Activated CD4-positive, CD25-positive, alpha-beta regulatory T cell treated with anti-CD3 and anti-CD28 coated beads, Interleukin-2, amount 50 U/mL, for 24 hours (primary cell): ENCODE data around the gene TAF6L.
"Not testable (repeated sequence)": the region's sequence is repeated elsewhere in the genome, so short reads cannot be mapped to it uniquely, and the experiment has no call there.

ENCODE experiments used
- ATAC-seq, 2 donors: fragments of 150-1000 bp; cut with Tn5 transposase; one replicate each; pipeline ENCODE4 v1.10.0; 2021; ENCODE audit warnings: mild to moderate bottlenecking in 1 of 2, moderate library complexity in 1 of 2

Gene TAF6L, protein sequence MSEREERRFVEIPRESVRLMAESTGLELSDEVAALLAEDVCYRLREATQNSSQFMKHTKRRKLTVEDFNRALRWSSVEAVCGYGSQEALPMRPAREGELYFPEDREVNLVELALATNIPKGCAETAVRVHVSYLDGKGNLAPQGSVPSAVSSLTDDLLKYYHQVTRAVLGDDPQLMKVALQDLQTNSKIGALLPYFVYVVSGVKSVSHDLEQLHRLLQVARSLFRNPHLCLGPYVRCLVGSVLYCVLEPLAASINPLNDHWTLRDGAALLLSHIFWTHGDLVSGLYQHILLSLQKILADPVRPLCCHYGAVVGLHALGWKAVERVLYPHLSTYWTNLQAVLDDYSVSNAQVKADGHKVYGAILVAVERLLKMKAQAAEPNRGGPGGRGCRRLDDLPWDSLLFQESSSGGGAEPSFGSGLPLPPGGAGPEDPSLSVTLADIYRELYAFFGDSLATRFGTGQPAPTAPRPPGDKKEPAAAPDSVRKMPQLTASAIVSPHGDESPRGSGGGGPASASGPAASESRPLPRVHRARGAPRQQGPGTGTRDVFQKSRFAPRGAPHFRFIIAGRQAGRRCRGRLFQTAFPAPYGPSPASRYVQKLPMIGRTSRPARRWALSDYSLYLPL

DNA sequence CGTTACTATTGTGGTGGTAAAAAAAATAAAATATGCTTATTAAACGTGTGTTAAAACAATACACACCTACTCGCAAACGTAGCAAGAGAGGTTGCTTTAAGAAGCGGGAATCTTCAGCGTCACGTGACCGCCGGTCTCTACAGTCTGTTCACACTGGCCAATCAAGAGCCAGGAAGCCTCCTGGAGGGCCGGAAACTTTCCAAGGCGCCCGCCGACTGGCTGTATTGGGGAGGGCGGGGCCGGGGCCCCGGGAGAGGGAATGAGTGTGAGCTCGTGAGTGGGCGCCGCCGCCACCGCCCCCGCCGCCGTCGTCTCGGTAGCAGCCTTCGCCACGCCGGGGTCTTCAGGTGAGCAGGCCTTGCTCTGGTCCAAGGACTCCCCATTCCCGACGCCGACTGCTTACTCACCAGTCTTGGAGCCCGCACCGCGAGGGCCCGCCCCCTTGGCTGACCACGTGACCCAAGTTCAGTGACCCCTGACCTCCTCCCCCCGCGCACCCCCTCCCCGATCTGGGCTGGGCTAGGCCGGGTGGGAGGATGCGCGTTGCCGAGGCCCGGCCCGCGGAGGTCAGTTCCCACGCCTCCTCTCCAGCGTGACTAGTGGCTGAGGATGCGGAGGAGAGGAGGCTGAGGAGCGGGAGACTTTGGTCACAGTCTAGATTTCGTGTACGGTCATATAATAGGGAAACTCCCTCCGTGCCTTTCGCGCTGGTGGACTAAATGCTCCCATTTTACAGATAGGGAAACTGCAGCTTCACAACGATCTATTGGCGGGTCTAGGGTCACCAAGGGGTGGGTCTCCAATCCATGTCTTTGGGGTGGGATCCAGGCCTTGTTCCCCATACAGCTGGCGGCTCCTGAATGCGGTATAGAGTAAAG, at the start of gene TAF6L:
Gene TAF6L, plus strand, starts transcription at position 253 of the 878 bp plus-strand sequence. CDS start 4,388 bp downstream, outside the sequence.
- ATAC-seq = peak; percentile 92 to 94

GRCh38 chr11:62721994-62722393, 49.2 kb upstream of the TAF6L start:
- ATAC-seq = no peak

GRCh38 chr11:62724171-62724570, 47.0 kb upstream of the TAF6L start:
- ATAC-seq = no peak

- no peak for ATAC-seq
These were observed 45.5 kb upstream of the TAF6L start for GRCh38 chr11:62725646-62726045.

DNA sequence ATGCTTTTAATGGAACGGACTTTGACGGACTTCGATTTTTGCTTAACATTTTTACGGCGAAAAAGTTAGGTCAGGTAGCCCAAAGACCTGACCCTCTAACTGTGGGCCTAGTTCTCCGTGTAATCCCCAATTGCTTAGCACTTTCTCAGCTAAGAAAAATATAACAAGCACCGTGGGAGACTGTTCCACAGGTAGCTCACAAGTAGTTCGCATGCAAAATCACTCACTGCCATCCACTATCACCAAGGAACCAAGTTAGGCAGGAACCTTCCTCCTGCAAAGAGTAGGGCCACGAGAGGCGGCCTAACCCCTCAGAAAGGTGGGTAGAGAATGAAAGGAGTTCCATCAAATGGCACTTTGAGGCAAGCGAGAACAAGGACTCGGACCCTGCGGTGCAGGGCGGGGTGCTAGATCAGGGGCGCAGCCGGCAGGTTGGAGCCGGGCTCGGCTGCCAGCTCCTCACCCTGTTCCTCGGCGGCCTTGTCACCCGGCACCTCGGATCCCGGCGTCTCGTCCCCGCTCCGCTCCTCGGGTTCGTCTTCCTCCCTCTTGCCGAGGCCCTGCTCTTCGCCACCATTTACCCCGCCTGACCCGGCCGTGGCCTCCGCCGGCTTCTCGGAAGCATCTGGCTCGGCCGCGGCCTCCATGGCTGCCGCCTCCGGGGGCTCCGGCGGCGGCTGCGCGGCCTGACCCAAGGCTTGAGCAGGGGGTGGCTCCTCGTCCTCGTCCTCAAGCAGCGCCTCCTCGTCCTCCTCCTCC, 44.9 kb upstream of the TAF6L start:
- no peak for ATAC-seq

DNA sequence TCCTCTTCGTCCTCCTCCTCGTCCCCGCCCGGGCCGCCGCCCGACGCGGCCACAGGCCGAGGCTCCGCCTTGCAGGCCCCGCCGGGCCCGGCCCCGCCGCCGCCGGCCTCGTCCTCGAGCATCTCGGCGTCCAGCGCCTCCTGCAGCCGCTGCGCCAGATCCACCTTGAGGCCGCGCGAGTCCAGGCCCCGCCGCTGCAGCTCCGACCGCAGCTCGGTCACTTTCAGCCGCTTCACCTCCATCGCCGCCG, 44.4 kb upstream of the TAF6L start:
- ATAC-seq = peak; percentile 1 to 2

DNA sequence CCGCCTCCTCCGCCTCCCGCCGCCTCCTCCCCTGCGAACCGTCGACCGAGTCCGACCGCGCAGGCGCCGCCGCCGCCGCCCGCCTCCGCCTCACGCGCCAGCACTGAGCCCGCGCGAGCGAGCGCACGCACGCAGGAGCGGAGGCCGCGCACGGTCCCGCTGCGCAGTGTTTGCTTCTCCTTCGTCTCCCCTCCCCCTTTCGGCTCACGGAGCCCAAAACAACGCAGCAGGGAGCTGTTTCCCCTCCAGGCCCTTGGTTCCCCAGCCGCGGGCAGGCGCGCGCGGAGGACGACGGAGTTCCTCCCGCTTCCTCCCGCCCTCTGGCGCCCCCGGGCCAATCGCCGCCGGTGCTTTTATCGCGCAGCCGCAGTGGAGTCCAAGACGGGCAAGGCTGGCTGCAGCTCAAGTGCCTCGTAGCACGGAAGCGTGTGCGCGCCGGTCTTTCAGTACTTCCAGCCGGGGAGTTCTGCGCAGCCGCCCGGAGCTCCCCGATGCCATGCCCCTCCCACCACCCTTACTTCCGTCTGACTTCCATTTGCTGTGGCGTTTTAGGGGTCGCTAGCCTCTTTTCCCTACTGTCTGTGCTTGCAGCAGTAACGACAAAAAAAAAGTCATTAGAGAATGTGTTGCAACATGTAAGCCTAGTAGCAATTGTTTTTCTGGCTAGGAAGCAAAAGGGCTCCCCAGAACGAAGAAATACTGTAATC, 43.9 kb upstream of the TAF6L start, which contains the start of gene HNRNPUL2:
Gene HNRNPUL2, minus strand, starts transcription at position 293 of the 707 bp plus-strand sequence. CDS start 301 bp downstream, outside the sequence.
- ATAC-seq = peak; percentile 84 to 85

DNA sequence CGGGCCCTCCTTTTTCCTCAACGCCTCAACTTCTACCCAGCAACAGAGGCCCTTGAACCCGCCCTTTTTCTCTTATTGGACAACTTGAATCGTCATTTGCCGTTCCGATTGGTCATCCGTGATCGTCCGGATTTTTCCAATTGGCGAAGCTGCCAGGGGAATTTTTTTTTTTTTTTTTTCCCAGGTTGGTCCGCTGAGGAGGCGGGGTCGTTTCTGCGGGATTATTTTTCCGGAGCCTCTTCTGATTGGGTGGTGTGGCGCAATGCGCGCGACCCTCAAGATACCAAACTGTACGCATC, 43.4 kb upstream of the TAF6L start:
- ATAC-seq = peak; percentile 62 to 66

DNA sequence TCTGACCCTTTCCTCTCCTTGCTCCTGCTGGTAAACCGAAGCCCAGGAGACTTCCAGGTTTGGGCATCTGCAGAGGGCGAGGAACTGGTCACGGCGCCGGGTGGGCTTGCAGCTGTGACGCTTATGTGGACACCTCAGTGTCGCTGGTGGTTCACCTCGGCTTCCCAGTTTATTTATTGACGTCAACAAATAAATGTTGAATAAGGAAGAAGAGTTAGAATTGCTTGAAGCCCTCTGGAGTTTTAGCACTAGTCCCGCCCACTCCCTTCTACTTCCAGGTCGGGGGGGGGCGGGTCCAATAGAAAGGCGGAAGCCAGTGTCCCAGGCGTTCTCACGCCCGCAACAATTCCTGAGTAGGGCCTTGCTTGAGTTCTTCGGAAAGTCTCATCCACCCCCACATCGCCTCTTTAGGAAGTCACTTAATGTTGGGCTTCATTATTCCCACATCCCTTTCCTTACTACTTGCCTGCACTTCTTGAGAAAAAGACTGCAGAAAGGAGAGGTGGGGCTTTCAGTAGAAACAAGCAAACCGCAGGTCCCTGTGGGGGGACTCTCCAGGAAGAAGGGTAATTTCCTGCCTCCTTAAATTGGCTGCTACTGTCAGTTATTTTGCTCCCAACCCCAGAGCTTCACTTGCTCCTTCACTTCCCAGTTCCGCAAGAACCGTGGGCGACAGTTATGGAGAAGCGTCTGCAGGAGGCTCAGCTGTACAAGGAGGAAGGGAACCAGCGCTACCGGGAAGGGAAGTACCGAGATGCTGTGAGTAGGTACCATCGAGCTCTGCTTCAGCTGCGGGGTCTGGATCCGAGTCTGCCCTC, 42.8 kb upstream of the TAF6L start, which contains the start of gene TTC9C:
Gene TTC9C, plus strand, starts transcription at position 316 of the 818 bp plus-strand sequence. Its CDS starts 363 bp downstream, at position 679.
- peak; percentile 25 to 26 for ATAC-seq

- not testable (repeated sequence) for ATAC-seq
These were observed 41.1 kb upstream of the TAF6L start for GRCh38 chr11:62730076-62730475.

- peak in 1 of 2 donors; percentile 20 for ATAC-seq
These were observed 38.4 kb upstream of the TAF6L start for GRCh38 chr11:62732830-62733229.

DNA sequence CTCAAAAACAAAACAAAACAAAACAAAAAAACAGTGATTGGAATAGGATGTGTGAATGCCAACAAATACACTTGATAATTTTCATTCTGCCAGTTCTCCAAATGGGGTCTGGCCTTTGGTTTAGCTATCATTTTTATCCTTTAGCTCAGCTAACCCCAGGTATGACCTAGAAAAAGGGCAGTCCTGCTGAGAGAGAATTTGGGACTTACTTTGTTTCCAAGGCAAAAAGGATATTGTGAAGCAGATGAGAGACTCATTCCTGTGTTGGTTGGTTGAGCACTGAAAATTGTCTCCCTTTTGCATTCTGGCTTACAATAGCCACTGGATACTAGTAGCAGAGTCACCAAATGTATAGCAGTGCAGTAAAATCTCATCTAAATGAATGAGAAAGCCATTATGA, 34.0 kb upstream of the TAF6L start:
- ATAC-seq = no peak

- no peak for ATAC-seq
These were observed 23.6 kb upstream of the TAF6L start for GRCh38 chr11:62747475-62748160.

DNA sequence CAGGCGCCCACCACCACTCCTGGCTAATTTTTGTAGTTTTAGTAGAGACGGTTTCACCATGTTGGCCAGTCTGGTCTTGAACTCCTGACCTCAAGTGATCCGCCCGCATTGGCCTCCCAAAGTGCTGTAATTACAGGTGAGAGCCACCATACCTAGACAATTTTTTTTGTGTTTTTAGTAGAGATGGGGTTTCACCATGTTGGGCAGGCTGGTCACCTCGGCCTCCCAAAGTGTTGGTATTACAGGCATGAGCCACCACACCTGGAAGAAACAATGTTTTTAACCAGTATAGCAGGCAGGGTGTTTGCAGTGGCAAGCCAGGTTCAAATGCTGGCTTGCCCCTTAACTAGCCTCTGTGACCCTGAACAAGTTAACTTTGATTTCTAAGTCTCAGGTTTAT, 21.3 kb upstream of the TAF6L start:
- ATAC-seq = not testable (repeated sequence)

DNA sequence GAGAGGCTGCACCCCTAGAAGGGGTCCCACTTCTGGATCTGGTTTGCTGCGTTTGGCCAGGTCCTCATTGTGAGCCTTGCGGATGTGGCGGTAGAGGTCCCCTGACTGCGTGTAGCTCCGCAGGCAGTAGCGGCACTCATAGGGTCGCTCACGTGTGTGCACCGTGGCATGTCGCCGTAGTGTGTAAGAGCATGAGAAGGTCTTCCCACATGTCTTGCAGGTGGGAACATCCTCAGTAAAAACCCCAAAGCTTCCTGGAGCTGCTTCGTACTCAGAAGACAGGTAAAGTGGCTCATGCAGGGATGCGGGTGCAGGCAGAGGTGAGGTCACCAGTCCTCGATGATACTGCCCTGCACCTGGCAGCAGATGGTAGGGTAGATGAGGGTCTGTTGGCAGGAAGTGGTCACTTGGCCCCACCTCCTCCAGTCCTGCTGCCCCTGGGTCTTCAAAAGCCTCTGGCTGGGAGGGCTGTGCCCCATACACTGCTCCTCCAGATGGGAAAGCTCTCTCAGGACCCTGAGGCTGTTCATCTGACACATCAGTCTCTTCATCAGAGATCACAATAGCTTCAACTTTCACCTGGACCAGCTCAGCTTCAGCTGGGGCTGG, 18.9 kb upstream of the TAF6L start:
- ATAC-seq = no peak

DNA sequence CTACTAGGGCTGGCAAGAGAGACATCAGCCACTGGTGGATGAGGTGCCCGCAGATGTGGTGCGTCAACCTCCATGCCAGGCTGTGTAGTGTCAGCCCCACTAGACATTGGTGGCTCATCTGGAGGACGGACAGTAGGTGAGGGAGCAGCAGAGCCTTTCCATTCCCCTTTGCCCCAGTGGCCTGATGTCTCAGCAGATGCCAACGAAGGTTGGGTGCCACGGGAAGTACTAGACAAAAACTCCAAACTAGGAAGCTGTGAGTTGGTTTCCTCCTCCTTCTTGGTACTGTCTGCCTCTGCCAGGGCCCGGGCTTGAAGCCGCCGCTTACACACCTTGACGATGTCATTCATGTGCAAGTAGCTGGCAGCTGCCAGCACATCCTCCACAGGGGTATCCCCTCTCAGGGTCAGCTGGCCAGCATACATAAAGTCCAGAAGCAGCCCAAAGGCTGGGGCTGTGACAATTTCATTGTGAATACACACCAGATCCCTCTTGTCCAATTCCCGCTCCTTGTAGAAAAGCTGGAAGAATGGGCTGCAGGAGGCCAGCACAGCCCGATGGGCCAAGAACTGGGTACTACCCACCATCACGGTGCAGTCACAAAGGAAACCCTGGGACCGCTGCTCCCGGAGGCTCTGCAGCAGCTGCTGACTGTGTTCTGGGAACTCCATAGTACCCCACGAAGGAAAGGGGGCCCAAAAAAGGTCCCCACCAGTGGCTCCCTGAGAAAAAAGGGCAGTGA, 18.0 kb upstream of the TAF6L start:
- ATAC-seq = no peak

- peak; percentile 97 to 98 for ATAC-seq
These were observed 17.2 kb upstream of the TAF6L start, which contains the start of gene ZBTB3 for GRCh38 chr11:62753736-62754603. Gene ZBTB3 (minus strand): TSS chr11:62754160. CDS start chr11:62753664, 496 bp downstream.

GRCh38 chr11:62755086-62755615, 16.0 kb upstream of the TAF6L start:
- ATAC-seq = no peak
